Renal cortex interstitium (tissue), 11 donors: ENCODE data around the gene PIP4K2A. TPM values are rescaled to one million over a fixed set of nuclear protein-coding genes. Genes with fewer than 3 reads are reported as not detected.

Experiments
- DNase-seq, 11 donors: peaks; one replicate each; pipeline ENCODE4 v3.0.0-alpha.2; 2013; ENCODE audit warnings: low read depth in 9 of 11, low spot score in 4 of 11; ENCODE audit errors: extremely low read depth in 1 of 11
- polyA plus RNA-seq, 3 donors: library from polyadenylated mRNA; unstranded; fragments of 120-200 nt; gene quantifications; one replicate each; pipeline ENCODE4 v1.2.1, GENCODE V29; 2013; ENCODE audit not compliant: insufficient read length in 3 of 3

Gene PIP4K2A
- polyA plus RNA-seq, 3 donors, result 22.6 to 29.0 (median 27.2) TPM

GRCh38 chr10:22615819-22616499, 98.4 kb downstream of the PIP4K2A start:
- no peak for DNase-seq

GRCh38 chr10:22615101-22615500, 99.3 kb downstream of the PIP4K2A start:
- no peak for DNase-seq

GRCh38 chr10:22613011-22613410, 101.4 kb downstream of the PIP4K2A start:
- no peak for DNase-seq

GRCh38 chr10:22612318-22612717, 102.1 kb downstream of the PIP4K2A start:
- no peak for DNase-seq

- DNase-seq, result no peak
These were observed 102.8 kb downstream of the PIP4K2A start for GRCh38 chr10:22611425-22612115.

- no peak for DNase-seq
These were observed 103.8 kb downstream of the PIP4K2A start for GRCh38 chr10:22610610-22611009.

GRCh38 chr10:22609719-22610465, 104.5 kb downstream of the PIP4K2A start:
- no peak for DNase-seq

GRCh38 chr10:22609251-22609650, 105.1 kb downstream of the PIP4K2A start:
- DNase-seq, result no peak

GRCh38 chr10:22607261-22607660, 107.1 kb downstream of the PIP4K2A start:
- no peak for DNase-seq

GRCh38 chr10:22606164-22606614, 108.2 kb downstream of the PIP4K2A start:
- DNase-seq, result no peak

- no peak for DNase-seq
These were observed 109.2 kb downstream of the PIP4K2A start for GRCh38 chr10:22605168-22605567.

- no peak for DNase-seq
These were observed 109.8 kb downstream of the PIP4K2A start for GRCh38 chr10:22604344-22605126.

- DNase-seq, result no peak
These were observed 110.8 kb downstream of the PIP4K2A start for GRCh38 chr10:22603581-22603980.

- no peak for DNase-seq
These were observed 112.8 kb downstream of the PIP4K2A start for GRCh38 chr10:22601618-22602017.

GRCh38 chr10:22599636-22600228, 114.6 kb downstream of the PIP4K2A start:
- no peak for DNase-seq

- DNase-seq, result no peak
These were observed 115.3 kb downstream of the PIP4K2A start for GRCh38 chr10:22599048-22599561.

GRCh38 chr10:22598478-22598877, 115.9 kb downstream of the PIP4K2A start:
- DNase-seq, result no peak

- DNase-seq, result no peak
These were observed 117.2 kb downstream of the PIP4K2A start for GRCh38 chr10:22597138-22597537.
